ENCODE data around the gene LOX. TPM values are rescaled to one million over a fixed set of nuclear protein-coding genes. Genes with fewer than 3 reads are reported as not detected.

Gene LOX
- total and polyA plus RNA-seq, 9 of the 15 experiments (the other 6 are each of a cell fraction or from before 2014, with no cell fraction given) = 0.06 to 0.09 TPM; not detected in 7

- peak; percentile 71; the same call in 1 of the 2 replicates for TF ChIP-seq CREB1 (IDR thresholded peaks at IDR 0.05)
- TF ChIP-seq CREB1 (CRISPR knock-in tag; IDR thresholded peaks at IDR 0.05) = no peak
- TF ChIP-seq GATAD2B (IDR thresholded peaks at IDR 0.05; ENCODE audit: borderline replicate concordance) = 0 out of 2 replicates have a peak, but pooled peaks have one; percentile 53
- peak; percentile 69 for TF ChIP-seq MTA3 (IDR thresholded peaks at IDR 0.05; ENCODE audit: borderline replicate concordance)
- TF ChIP-seq ZNF134 (CRISPR knock-in tag; conservative IDR thresholded peaks at IDR 0.05) = no peak
- no peak for TF ChIP-seq MAFF (IDR thresholded peaks at IDR 0.05; ENCODE audit: low read length)
- 0 out of 2 replicates have a peak, but pooled peaks have one; percentile 6 for TF ChIP-seq ZBTB40 (IDR thresholded peaks at IDR 0.05)
- TF ChIP-seq ZBTB40 (CRISPR knock-in tag; IDR thresholded peaks at IDR 0.05) = no peak
- TF ChIP-seq TBL1XR1 (IDR thresholded peaks at IDR 0.05; ENCODE audit: low read length in 2 of 2) = peak; percentile 38 to 77; a peak in 2 of 4 replicates
- peak; percentile 97 for TF ChIP-seq TCF3 (CRISPR knock-in tag; IDR thresholded peaks at IDR 0.05)
- TF ChIP-seq NR2F6 (CRISPR knock-in tag; IDR thresholded peaks at IDR 0.05) = no peak
- no peak for TF ChIP-seq CBFB (CRISPR knock-in tag; IDR thresholded peaks at IDR 0.05)
- TF ChIP-seq MYC (IDR thresholded peaks at IDR 0.05; ENCODE audit: low read depth, low read length) = 0 out of 2 replicates have a peak, but pooled peaks have one; percentile 22
- no peak for TF ChIP-seq MYC (CRISPR knock-in tag; IDR thresholded peaks at IDR 0.05; ENCODE audit: borderline replicate concordance, low read depth)
- TF ChIP-seq ZNF740 (CRISPR knock-in tag; IDR thresholded peaks at IDR 0.05) = peak; percentile 64
- TF ChIP-seq ZNF740 (tag; IDR thresholded peaks at IDR 0.05) = no peak
- peak; percentile 65; the same call in 1 of the 2 replicates for TF ChIP-seq CC2D1A (IDR thresholded peaks at IDR 0.05)
- TF ChIP-seq HNRNPK (IDR thresholded peaks at IDR 0.05; ENCODE audit: low read depth, low read length, poor library complexity, severe bottlenecking) = no peak
- peak; percentile 89 for TF ChIP-seq MEF2D (tag; conservative IDR thresholded peaks at IDR 0.05; ENCODE audit: low read depth)
- peak; percentile 67 for TF ChIP-seq NEUROD1 (IDR thresholded peaks at IDR 0.05; ENCODE audit: borderline replicate concordance, low read depth, low read length, partially characterized antibody)
- peak; percentile 95 for TF ChIP-seq TAL1 (IDR thresholded peaks at IDR 0.05)
Observed at GRCh38 chr5:122126177-122126755, 48.2 kb upstream of the LOX start (continued).

All from K562 (cell line).